Stomach (tissue), 9 donors: ENCODE data around the gene MYL3. TPM values are rescaled to one million over a fixed set of nuclear protein-coding genes. Genes with fewer than 3 reads are reported as not detected.

Experiments
- DNase-seq, 2 donors: peaks; one replicate each; pipeline versions ENCODE4 v3.0.0 to v3.0.0-alpha.2; 2013 to 2019
- H3K27ac ChIP-seq, 5 donors: fragments of 200-600 bp in 4 of 5; sonication (generic) in 4 of 5; one replicate each; pipeline ENCODE4 v1.5.1; 2013 to 2019; ENCODE audit warnings: mild to moderate bottlenecking in 1 of 5, moderate library complexity in 1 of 5
- H3K27me3 ChIP-seq, 3 donors: fragments of 200-600 bp; sonication (generic); one replicate each; pipeline ENCODE4 v1.5.1; 2017 to 2019; ENCODE audit warnings: mixed run types in 1 of 3
- H3K36me3 ChIP-seq, 4 donors: fragments of 200-600 bp; sonication (generic); 1 replicate in 3 of 4; 2 replicates in 1 of 4; pipeline ENCODE4 v1.5.1; 2016 to 2019
- H3K4me1 ChIP-seq, 4 donors: fragments of 200-600 bp; sonication (generic); one replicate each; pipeline ENCODE4 v1.5.1; 2016 to 2019
- H3K4me3 ChIP-seq, 4 donors: fragments of 200-600 bp; sonication (generic) in 3 of 4; one replicate each; pipeline ENCODE4 v1.5.1; 2016 to 2019; ENCODE audit warnings: mild to moderate bottlenecking in 1 of 4
- H3K9me3 ChIP-seq, 4 donors: fragments of 200-600 bp; sonication (generic); one replicate each; pipeline ENCODE4 v1.5.1; 2016 to 2019
- CTCF ChIP-seq, 7 experiments: fragments of 450-650 bp in 4 of 7; fragments of 200-600 bp in 3 of 7; sonication (generic) in 3 of 7; IDR thresholded peaks; one replicate each; pipeline ENCODE4 v1.5.1; 2016 to 2019; ENCODE audit warnings: antibody characterized with exemption in 7 of 7, control low read depth in 2 of 7, mild to moderate bottlenecking in 1 of 7
- EP300 ChIP-seq: sonication (generic); formaldehyde crosslinking; IDR thresholded peaks from one replicate; pipeline ENCODE4 v1.6.1; 2017; ENCODE audit warnings: antibody characterized with exemption
- POLR2A ChIP-seq, 4 donors: fragments of 450-650 bp; IDR thresholded peaks; one replicate each; pipeline ENCODE4 v1.6.1; 2016; ENCODE audit warnings: antibody characterized with exemption in 4 of 4, control low read depth in 2 of 4, mild to moderate bottlenecking in 1 of 4, moderate library complexity in 1 of 4
- POLR2AphosphoS5 ChIP-seq, 3 donors: sonication (generic); formaldehyde crosslinking; IDR thresholded peaks; one replicate each; pipeline ENCODE4 v1.6.1; 2016; ENCODE audit warnings: antibody characterized with exemption in 3 of 3
- WGBS, 5 donors: extraction: QIAGEN DNeasy Blood & Tissue Kit in 3 of 5; methylation state at CpG; one replicate each; pipeline versions ENCODE4 v1.1.5 to v1.1.7; 2013 to 2018; 5-methylcytosine and 5-hydroxymethylcytosine counted together
- intact Hi-C: fragments of 100-400 bp; cut with DNase I; formaldehyde crosslinking; loops from one replicate; pipeline ENCODE4 v1.15.1; 2023; ENCODE audit warnings: low total_unique reads
- polyA plus RNA-seq, 3 donors: library from polyadenylated mRNA; stranded (reverse); fragments of 200-250 nt; gene quantifications; one replicate each; pipeline ENCODE4 v1.2.3, GENCODE V29; 2013
- total RNA-seq, 5 donors: library from RNA; depleted of rRNA; stranded (reverse); fragments of >200 nt; gene quantifications; one replicate each; pipeline versions ENCODE4 v1.1.0 to v1.2.3, GENCODE V29; 2014 to 2016
- donor health status: healthy with polysubstance abuse.
- donor health status: Bipolar disorder and iron deficiency.
- donor health status: healthy.

MYL3 gene
- total and polyA plus RNA-seq, 8 donors, result 1.5 to 11.5 (median 5.0) TPM; not detected in 4

- H3K27ac ChIP-seq, result no peak overlapping the region
- no peak for TF ChIP-seq EP300
- TF ChIP-seq CTCF (IDR thresholded peaks at IDR 0.05), result no peak
- TF ChIP-seq POLR2AphosphoS5 (IDR thresholded peaks at IDR 0.05), result no peak
- no peak for TF ChIP-seq POLR2A (IDR thresholded peaks at IDR 0.05)
- peaks cover 0 to 72% (median 21%) of the 10 kb centered on the region in 3 donors for H3K27me3 ChIP-seq
- intact Hi-C loops, result no loop called here
- no peak overlapping the region for H3K4me3 ChIP-seq
- no peak for DNase-seq
- 61 to 86% (median 78%) methylated on average over 4 of the region's 4 CpGs for WGBS, 5 donors
- H3K4me1 ChIP-seq, result peaks cover 22 to 34% (median 28%) of the 10 kb centered on the region in 4 donors
- H3K36me3 ChIP-seq, result no peaks in the 10 kb centered on the region
- H3K9me3 ChIP-seq, result no peaks in the 10 kb centered on the region
Measured at GRCh38 chr3:46895761-46896160, 32.5 kb upstream of the MYL3 start.

DNA sequence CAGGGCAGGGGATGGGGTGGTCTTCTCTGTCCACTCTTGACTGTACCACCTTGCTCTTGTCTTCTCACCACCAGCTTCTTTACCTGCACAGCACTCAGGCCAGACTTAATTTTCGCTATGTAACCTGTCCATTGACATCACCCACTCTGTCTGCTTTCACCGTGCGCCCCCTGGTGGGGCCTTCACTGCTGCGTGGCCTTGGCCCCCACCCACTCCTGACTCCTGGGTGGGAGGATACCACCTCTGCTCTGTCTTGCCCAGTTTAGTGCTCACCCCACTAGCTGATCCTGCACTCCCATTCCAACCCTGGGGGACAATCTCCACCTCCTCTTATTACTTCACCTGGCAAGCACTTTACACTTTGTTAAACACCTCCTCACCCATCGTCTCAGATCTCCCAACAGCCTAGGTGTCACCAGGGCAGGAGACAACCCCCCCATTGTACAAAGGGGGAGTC lies 32.0 kb upstream of the MYL3 start:
- 11 to 22% (median 17%) methylated on average over 5 of the region's 5 CpGs for WGBS, 5 donors
- H3K27ac ChIP-seq, result no peak overlapping the region
- H3K27me3 ChIP-seq, result peaks cover 0 to 74% (median 21%) of the 10 kb centered on the region in 3 donors
- H3K9me3 ChIP-seq, result no peaks in the 10 kb centered on the region
- TF ChIP-seq EP300, result no peak
- peak in 5 of 7 experiments; percentile 75 to 92 (median 76) for TF ChIP-seq CTCF (IDR thresholded peaks at IDR 0.05)
- no peak for TF ChIP-seq POLR2A (IDR thresholded peaks at IDR 0.05)
- H3K4me1 ChIP-seq, result peaks cover 22 to 34% (median 28%) of the 10 kb centered on the region in 4 donors
- intact Hi-C loops, result no loop called here
- DNase-seq, result peak; percentile 80 to 85
- no peaks in the 10 kb centered on the region for H3K36me3 ChIP-seq
- H3K4me3 ChIP-seq, result no peak overlapping the region

DNA sequence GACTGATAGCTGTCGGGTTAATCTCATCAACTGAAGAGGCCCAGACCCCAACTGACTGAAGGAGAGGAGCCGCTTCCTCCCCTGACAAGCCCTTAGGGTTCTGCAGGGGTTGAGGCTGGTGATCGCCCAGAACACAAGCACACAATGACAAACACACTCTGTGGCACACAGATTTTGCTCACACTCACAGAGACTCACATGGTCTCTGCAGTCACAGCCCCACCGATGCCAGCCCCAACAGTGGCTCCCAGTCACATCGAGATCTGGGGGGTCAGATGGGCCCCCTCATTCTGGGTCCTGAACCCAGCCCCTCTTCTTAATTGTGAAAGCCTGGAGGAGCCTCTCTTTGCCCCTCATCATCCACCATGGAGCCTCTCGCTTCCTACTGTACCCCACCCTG lies 31.0 kb upstream of the MYL3 start:
- no peak for TF ChIP-seq CTCF (IDR thresholded peaks at IDR 0.05)
- no peak for TF ChIP-seq POLR2AphosphoS5 (IDR thresholded peaks at IDR 0.05)
- TF ChIP-seq POLR2A (IDR thresholded peaks at IDR 0.05), result no peak
- TF ChIP-seq EP300, result no peak
- WGBS, 5 donors, result 84 to 92% (median 88%) methylated on average over 6 of the region's 6 CpGs
- H3K4me3 ChIP-seq, result no peak overlapping the region
- DNase-seq, result no peak
- no peak overlapping the region for H3K27ac ChIP-seq
- H3K4me1 ChIP-seq, result peaks cover 22 to 32% (median 27%) of the 10 kb centered on the region in 4 donors
- H3K27me3 ChIP-seq, result peaks cover 0 to 65% (median 21%) of the 10 kb centered on the region in 3 donors
- no peaks in the 10 kb centered on the region for H3K9me3 ChIP-seq
- H3K36me3 ChIP-seq, result no peaks in the 10 kb centered on the region
- intact Hi-C loops, result no loop called here

GRCh38 chr3:46893763-46894162 lies 30.5 kb upstream of the MYL3 start:
- intact Hi-C loops, result no loop called here
- 60 to 76% (median 65%) methylated on average over 9 of the region's 9 CpGs for WGBS, 5 donors
- Histone ChIP-seq H3K27me3 (peaks cover 0 to 60% (median 17%) of the 10 kb centered on the region in 3 donors), H3K4me3 (no peak overlapping the region), H3K36me3 (no peaks in the 10 kb centered on the region), H3K27ac (no peak overlapping the region), H3K9me3 (no peaks in the 10 kb centered on the region), H3K4me1 (peaks cover 19 to 27% (median 22%) of the 10 kb centered on the region in 4 donors)
- no peak for DNase-seq
- TF ChIP-seq POLR2AphosphoS5 (IDR thresholded peaks at IDR 0.05) (no peak), POLR2A (IDR thresholded peaks at IDR 0.05) (no peak), EP300 (no peak), CTCF (IDR thresholded peaks at IDR 0.05) (no peak)
